HEK293 (cell line): Measurements from ENCODE around the gene GALNT9.
A peak's percentile ranks its signal among the peaks of the same experiment; 100 is the strongest.

Experiments used
- CTCF ChIA-PET: fragments of 350-600 bp; formaldehyde crosslinking; extraction: SDS; loops from one replicate; lab custom pipeline; 2021; ENCODE audit warnings: antibody characterized with exemption; lab: Yijun Ruan, JAX
- POLR2A ChIA-PET: fragments of 300-600 bp; formaldehyde crosslinking; extraction: SDS; loops from one replicate; lab custom pipeline; 2020; ENCODE audit warnings: antibody characterized with exemption, inconsistent platforms; lab: Yijun Ruan, JAX
- H3K27ac ChIP-seq: fragments of 200-500 bp; sonication (Bioruptor generic); 2 replicates; pipeline ENCODE4 v1.5.1; 2014; ENCODE audit warnings: low read depth, low read length, control low read depth, inconsistent platforms; ENCODE audit errors: extremely low read depth
- H3K36me3 ChIP-seq, 2 experiments: fragments of 200-500 bp in 1 of 2; sonication (Bioruptor generic) in 1 of 2; 1 replicate in 1 of 2; 2 replicates in 1 of 2; pipeline ENCODE4 v1.5.1; 2014 to 2017; ENCODE audit warnings: inconsistent platforms in 2 of 2, low read length in 2 of 2; ENCODE audit not compliant: control insufficient read depth in 2 of 2, insufficient read depth in 1 of 2
- H3K4me1 ChIP-seq: fragments of 200-500 bp; sonication (Bioruptor generic); 2 replicates; pipeline ENCODE4 v1.5.1; 2014; ENCODE audit warnings: mild to moderate bottlenecking, low read length, inconsistent platforms; ENCODE audit not compliant: control insufficient read depth, insufficient read depth
- H3K4me3 ChIP-seq: 2 replicates; pipeline ENCODE4 v1.5.1; 2011; ENCODE audit warnings: low read depth, mild to moderate bottlenecking, control low read depth, low read length, moderate library complexity
- H3K9me3 ChIP-seq: fragments of 200-500 bp; sonication (Bioruptor generic); 2 replicates; pipeline ENCODE4 v1.5.1; 2014; ENCODE audit warnings: low read depth, low read length, inconsistent platforms; ENCODE audit not compliant: control insufficient read depth, insufficient read depth
- PRDM1 ChIP-seq: fragments of 450-650 bp; formaldehyde crosslinking; IDR thresholded peaks from 2 replicates; pipeline ENCODE4; 2016; ENCODE audit warnings: missing biosample characterization, missing genetic modification characterization
- SP7 ChIP-seq: fragments of 450-650 bp; formaldehyde crosslinking; IDR thresholded peaks from 2 replicates; pipeline ENCODE4 v1.5.1; 2016; ENCODE audit warnings: missing biosample characterization, missing genetic modification characterization
- ZBTB7A ChIP-seq: fragments of 450-650 bp; formaldehyde crosslinking; IDR thresholded peaks from 2 replicates; pipeline ENCODE4 v1.5.1; 2016; ENCODE audit warnings: low read depth, missing biosample characterization, missing genetic modification characterization
- ZEB2 ChIP-seq: fragments of 450-650 bp; formaldehyde crosslinking; IDR thresholded peaks from 2 replicates; pipeline ENCODE4 v1.5.1; 2016; ENCODE audit warnings: missing biosample characterization, missing genetic modification characterization
- ZIC2 ChIP-seq: fragments of 450-650 bp; formaldehyde crosslinking; IDR thresholded peaks from 2 replicates; pipeline ENCODE4 v1.5.1; 2016; ENCODE audit warnings: missing biosample characterization, missing genetic modification characterization
- ZNF146 ChIP-seq: fragments of 450-650 bp; formaldehyde crosslinking; IDR thresholded peaks from 2 replicates; pipeline ENCODE4 v1.5.1; 2016; ENCODE audit warnings: missing biosample characterization, missing genetic modification characterization
- ZNF214 ChIP-seq: fragments of 450-650 bp; formaldehyde crosslinking; IDR thresholded peaks from 2 replicates; pipeline ENCODE4 v1.5.1; 2017; ENCODE audit warnings: missing biosample characterization, mild to moderate bottlenecking, missing genetic modification characterization, borderline replicate concordance
- ZNF292 ChIP-seq: fragments of 450-650 bp; formaldehyde crosslinking; IDR thresholded peaks from 2 replicates; pipeline ENCODE4 v1.5.1; 2016; ENCODE audit warnings: low read depth, missing biosample characterization, missing genetic modification characterization, borderline replicate concordance
- ZNF473 ChIP-seq: fragments of 450-650 bp; formaldehyde crosslinking; IDR thresholded peaks from 2 replicates; pipeline ENCODE4 v1.5.1; 2017; ENCODE audit warnings: missing biosample characterization, missing genetic modification characterization
- ZNF610 ChIP-seq: fragments of 450-650 bp; formaldehyde crosslinking; IDR thresholded peaks from 2 replicates; pipeline ENCODE4 v1.5.1; 2016; ENCODE audit warnings: missing biosample characterization, missing genetic modification characterization, borderline replicate concordance
- ZNF664 ChIP-seq: fragments of 450-650 bp; formaldehyde crosslinking; IDR thresholded peaks from 2 replicates; pipeline ENCODE4 v1.5.1; 2016; ENCODE audit warnings: missing biosample characterization, missing genetic modification characterization
- TF ChIP-seq, protein P1 (sequence below): fragments of 450-650 bp; formaldehyde crosslinking; IDR thresholded peaks from 2 replicates; pipeline ENCODE4; 2016; ENCODE audit warnings: missing biosample characterization, missing genetic modification characterization
- TF ChIP-seq, protein P2 (sequence below): fragments of 450-650 bp; formaldehyde crosslinking; optimal IDR thresholded peaks from 2 replicates; pipeline ENCODE3; 2016; ENCODE audit warnings: missing biosample characterization, mild to moderate bottlenecking, missing genetic modification characterization
- TF ChIP-seq, protein P3 (sequence below): fragments of 450-650 bp; formaldehyde crosslinking; IDR thresholded peaks from 2 replicates; pipeline ENCODE4 v1.5.1; 2016; ENCODE audit warnings: missing biosample characterization, missing genetic modification characterization

Gene GALNT9

DNA sequence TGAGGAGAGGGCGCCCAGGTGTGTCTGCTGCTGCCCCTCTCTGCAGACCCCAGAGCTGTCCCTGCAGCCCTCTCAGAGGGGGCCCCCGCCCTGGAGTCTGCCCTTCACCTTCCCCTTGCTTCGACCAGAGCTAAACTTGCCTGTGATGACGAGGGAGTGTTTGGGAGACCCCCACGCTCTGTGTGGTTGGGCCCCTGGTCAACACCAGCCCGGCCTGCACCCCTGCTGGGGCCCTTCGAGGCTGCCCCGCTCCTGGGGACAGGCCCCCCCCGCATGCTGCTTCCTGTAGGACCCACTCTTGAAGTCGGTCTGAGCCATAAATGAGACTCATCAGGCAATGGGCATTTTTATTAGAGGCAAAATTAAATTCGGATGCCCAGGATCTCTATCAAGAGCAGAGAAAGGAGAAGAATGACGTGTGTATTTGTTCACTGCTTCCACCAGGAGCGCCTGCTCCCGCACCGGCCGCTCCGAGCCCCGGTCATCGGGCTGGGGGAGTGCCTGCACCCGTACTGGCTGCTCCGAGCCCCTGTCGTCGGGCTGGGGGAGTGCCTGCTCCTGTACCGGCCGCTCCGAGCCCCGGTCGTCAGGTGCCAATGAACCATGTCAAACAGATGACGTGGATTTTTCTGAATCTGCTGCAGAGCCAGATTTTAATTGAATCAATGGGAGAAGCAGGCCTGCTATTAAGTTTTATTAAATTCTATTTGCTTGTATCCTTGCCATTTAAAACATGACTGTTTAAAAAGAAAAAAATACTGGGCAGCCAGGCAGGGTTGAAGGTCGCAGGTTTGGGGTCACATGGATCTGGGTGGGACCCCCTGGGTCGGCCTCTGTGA lies 137.5 kb downstream of the GALNT9 start:
- no peaks in the 10 kb centered on the region for H3K9me3 ChIP-seq
- CTCF ChIA-PET: no interaction called here
- H3K4me3 ChIP-seq: no peak overlapping the region
- H3K36me3 ChIP-seq: no peaks in the 10 kb centered on the region
- no peak for TF ChIP-seq ZNF664 (tag by site-specific recombination)
- TF ChIP-seq ZNF473 (tag by site-specific recombination): no peak
- TF ChIP-seq PRDM1 (tag by site-specific recombination): no peak
- TF ChIP-seq, protein P1, sequence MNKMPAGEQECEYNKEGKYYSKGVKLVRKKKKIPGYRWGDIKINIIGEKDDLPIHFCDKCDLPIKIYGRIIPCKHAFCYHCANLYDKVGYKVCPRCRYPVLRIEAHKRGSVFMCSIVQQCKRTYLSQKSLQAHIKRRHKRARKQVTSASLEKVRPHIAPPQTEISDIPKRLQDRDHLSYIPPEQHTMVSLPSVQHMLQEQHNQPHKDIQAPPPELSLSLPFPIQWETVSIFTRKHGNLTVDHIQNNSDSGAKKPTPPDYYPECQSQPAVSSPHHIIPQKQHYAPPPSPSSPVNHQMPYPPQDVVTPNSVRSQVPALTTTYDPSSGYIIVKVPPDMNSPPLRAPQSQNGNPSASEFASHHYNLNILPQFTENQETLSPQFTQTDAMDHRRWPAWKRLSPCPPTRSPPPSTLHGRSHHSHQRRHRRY: no peak
- TF ChIP-seq ZBTB7A (tag by site-specific recombination): no peak
- no peak for TF ChIP-seq ZNF610 (tag by site-specific recombination)
- TF ChIP-seq ZNF146 (tag by site-specific recombination): no peak
- TF ChIP-seq SP7 (tag by site-specific recombination): no peak
- TF ChIP-seq ZNF292 (tag by site-specific recombination): no peak
- TF ChIP-seq, all 188 proteins: peak for 0
- Histone ChIP-seq H3K27ac (no peak overlapping the region), H3K4me1 (peaks cover 10% of the 10 kb centered on the region)
- POLR2A ChIA-PET: no interaction called here

DNA sequence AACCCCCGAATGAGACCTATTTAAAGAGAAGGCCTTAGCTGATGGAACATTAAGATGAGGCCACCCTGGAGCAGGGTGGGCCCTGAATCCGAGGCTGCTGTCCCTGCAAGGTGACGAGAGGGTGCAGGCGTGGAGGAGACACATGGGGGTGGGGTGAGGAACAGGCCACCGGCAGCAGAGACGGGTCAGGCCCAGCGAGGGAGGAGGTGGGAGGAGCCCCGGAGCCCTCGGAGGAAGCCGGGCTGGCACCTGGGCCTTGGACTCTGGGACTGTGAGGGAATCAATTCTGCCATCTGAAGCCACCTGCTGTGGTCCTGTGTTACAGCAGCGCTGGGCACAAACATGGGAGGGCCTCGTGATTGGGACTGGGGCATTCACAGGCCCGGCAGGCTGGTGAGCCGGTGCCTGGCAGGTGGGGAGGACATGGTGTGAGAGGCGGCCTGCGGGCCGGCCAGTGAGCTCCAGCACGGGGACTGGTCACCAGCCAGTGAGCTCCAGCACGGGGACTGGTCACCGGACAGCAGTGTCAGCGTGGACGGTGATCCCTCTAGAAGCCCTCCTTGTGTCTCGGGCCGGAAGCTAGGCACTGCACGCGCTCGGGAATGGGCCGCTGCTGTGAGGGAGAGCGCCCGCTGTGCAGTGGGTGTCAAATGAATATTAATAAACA lies 138.4 kb downstream of the GALNT9 start:
- POLR2A ChIA-PET: no interaction called here
- CTCF ChIA-PET: no interaction called here
- peaks cover 10% of the 10 kb centered on the region for H3K4me1 ChIP-seq
- no peaks in the 10 kb centered on the region for H3K9me3 ChIP-seq
- no peaks in the 10 kb centered on the region for H3K36me3 ChIP-seq
- TF ChIP-seq ZEB2 (tag by site-specific recombination): no peak
- TF ChIP-seq, protein P2, sequence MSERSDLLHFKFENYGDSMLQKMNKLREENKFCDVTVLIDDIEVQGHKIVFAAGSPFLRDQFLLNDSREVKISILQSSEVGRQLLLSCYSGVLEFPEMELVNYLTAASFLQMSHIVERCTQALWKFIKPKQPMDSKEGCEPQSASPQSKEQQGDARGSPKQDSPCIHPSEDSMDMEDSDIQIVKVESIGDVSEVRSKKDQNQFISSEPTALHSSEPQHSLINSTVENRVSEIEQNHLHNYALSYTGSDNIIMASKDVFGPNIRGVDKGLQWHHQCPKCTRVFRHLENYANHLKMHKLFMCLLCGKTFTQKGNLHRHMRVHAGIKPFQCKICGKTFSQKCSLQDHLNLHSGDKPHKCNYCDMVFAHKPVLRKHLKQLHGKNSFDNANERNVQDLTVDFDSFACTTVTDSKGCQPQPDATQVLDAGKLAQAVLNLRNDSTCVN (tag by site-specific recombination): no peak
- peak; percentile 42; the same call in 1 of the 2 replicates for TF ChIP-seq ZIC2 (tag by site-specific recombination)
- TF ChIP-seq ZNF214: no peak
- TF ChIP-seq, protein P3, sequence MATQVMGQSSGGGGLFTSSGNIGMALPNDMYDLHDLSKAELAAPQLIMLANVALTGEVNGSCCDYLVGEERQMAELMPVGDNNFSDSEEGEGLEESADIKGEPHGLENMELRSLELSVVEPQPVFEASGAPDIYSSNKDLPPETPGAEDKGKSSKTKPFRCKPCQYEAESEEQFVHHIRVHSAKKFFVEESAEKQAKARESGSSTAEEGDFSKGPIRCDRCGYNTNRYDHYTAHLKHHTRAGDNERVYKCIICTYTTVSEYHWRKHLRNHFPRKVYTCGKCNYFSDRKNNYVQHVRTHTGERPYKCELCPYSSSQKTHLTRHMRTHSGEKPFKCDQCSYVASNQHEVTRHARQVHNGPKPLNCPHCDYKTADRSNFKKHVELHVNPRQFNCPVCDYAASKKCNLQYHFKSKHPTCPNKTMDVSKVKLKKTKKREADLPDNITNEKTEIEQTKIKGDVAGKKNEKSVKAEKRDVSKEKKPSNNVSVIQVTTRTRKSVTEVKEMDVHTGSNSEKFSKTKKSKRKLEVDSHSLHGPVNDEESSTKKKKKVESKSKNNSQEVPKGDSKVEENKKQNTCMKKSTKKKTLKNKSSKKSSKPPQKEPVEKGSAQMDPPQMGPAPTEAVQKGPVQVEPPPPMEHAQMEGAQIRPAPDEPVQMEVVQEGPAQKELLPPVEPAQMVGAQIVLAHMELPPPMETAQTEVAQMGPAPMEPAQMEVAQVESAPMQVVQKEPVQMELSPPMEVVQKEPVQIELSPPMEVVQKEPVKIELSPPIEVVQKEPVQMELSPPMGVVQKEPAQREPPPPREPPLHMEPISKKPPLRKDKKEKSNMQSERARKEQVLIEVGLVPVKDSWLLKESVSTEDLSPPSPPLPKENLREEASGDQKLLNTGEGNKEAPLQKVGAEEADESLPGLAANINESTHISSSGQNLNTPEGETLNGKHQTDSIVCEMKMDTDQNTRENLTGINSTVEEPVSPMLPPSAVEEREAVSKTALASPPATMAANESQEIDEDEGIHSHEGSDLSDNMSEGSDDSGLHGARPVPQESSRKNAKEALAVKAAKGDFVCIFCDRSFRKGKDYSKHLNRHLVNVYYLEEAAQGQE: no peak
- TF ChIP-seq, all 188 proteins: peak for 1
- H3K4me3 ChIP-seq: no peak overlapping the region
- H3K27ac ChIP-seq: no peak overlapping the region
